Stimulated activated CD4-positive, alpha-beta T cell treated with anti-CD3 and anti-CD28 coated beads, Interleukin-12 subunit alpha, Interleukin-12 subunit beta, amount 100 ng/mL, for 48 hours (primary cell): ENCODE data around the gene RPS6KA1.
A peak's percentile ranks its signal among the peaks of the same experiment; 100 is the strongest.

Experiments used
- DNase-seq, 3 donors: peaks; one replicate each; pipeline ENCODE4 v3.0.0-alpha.2; 2020; ENCODE audit warnings: low read depth in 2 of 3, low spot score in 1 of 3

The RPS6KA1 gene

GRCh38 chr1:26531651-26532131 lies 2.1 kb downstream of the RPS6KA1 start:
- DNase-seq = no peak

- DNase-seq = no peak
Measured at GRCh38 chr1:26533951-26534509, 4.5 kb downstream of the RPS6KA1 start.

GRCh38 chr1:26535201-26535600 lies 5.6 kb downstream of the RPS6KA1 start:
- DNase-seq = no peak

- DNase-seq = no peak
Measured at GRCh38 chr1:26536081-26536480, 6.5 kb downstream of the RPS6KA1 start.

GRCh38 chr1:26536521-26536920 lies 7.0 kb downstream of the RPS6KA1 start:
- no peak for DNase-seq

- DNase-seq = no peak
Measured at GRCh38 chr1:26537951-26538352, 8.4 kb downstream of the RPS6KA1 start.

GRCh38 chr1:26538480-26539412 lies 9.2 kb downstream of the RPS6KA1 start:
- DNase-seq = peak; percentile 31 to 73 (median 55)

- DNase-seq = no peak
Measured at GRCh38 chr1:26539722-26540121, 10.2 kb downstream of the RPS6KA1 start.

GRCh38 chr1:26540351-26540750 lies 10.8 kb downstream of the RPS6KA1 start:
- no peak for DNase-seq

GRCh38 chr1:26541431-26541815 lies 11.9 kb downstream of the RPS6KA1 start:
- DNase-seq = no peak

- peak; percentile 74 to 84 (median 74) for DNase-seq
Measured at GRCh38 chr1:26541816-26542711, 12.5 kb downstream of the RPS6KA1 start.

GRCh38 chr1:26542771-26543451 lies 13.3 kb downstream of the RPS6KA1 start:
- no peak for DNase-seq

- DNase-seq = no peak
Measured at GRCh38 chr1:26543462-26543861, 13.9 kb downstream of the RPS6KA1 start.

GRCh38 chr1:26544126-26544525 lies 14.6 kb downstream of the RPS6KA1 start:
- DNase-seq = no peak

GRCh38 chr1:26545969-26546323 lies 16.4 kb downstream of the RPS6KA1 start:
- no peak for DNase-seq

GRCh38 chr1:26546375-26546774 lies 16.8 kb downstream of the RPS6KA1 start:
- DNase-seq = no peak

GRCh38 chr1:26546819-26547218 lies 17.3 kb downstream of the RPS6KA1 start:
- no peak for DNase-seq

- DNase-seq = no peak
Measured at GRCh38 chr1:26548841-26549240, 19.3 kb downstream of the RPS6KA1 start.

GRCh38 chr1:26550946-26551345 lies 21.4 kb downstream of the RPS6KA1 start:
- no peak for DNase-seq

- no peak for DNase-seq
Measured at GRCh38 chr1:26552720-26553119, 23.2 kb downstream of the RPS6KA1 start.
